SU-DHL-6 (cell line): ENCODE results near the gene PASD1.

Experiments
- H2AFZ ChIP-seq: fragments of 200-600 bp; sonication (generic); 2 replicates; pipeline ENCODE4 v1.6.1; 2014; ENCODE audit warnings: low read depth, mild to moderate bottlenecking, moderate library complexity, mixed read lengths, antibody characterized with exemption, low read length; ENCODE audit not compliant: severe bottlenecking
- H3F3A ChIP-seq: fragments of 200-600 bp; shearing (Covaris generic); 2 replicates; pipeline ENCODE4 v1.6.0; 2016; ENCODE audit warnings: antibody characterized with exemption, mild to moderate bottlenecking; ENCODE audit not compliant: insufficient read depth
- H3K27ac ChIP-seq: fragments of 200-600 bp; sonication (generic); 2 replicates; pipeline ENCODE4 v1.5.1; 2016; ENCODE audit warnings: low read depth, mild to moderate bottlenecking, low read length, moderate library complexity, mixed read lengths
- H3K27me3 ChIP-seq: fragments of 200-600 bp; sonication (generic), shearing (Covaris generic); 2 replicates; pipeline ENCODE4 v1.6.0; 2014; ENCODE audit warnings: mild to moderate bottlenecking, low read length
- H3K36me3 ChIP-seq: fragments of 200-600 bp; sonication (generic); 2 replicates; pipeline ENCODE4 v1.6.1; 2014; ENCODE audit warnings: mild to moderate bottlenecking, low read length, mixed read lengths
- H3K4me2 ChIP-seq: fragments of 300-600, 200-600 bp; shearing (Covaris generic), sonication (generic); 2 replicates; pipeline ENCODE4 v1.6.0; 2014; ENCODE audit warnings: low read length, low read depth, mild to moderate bottlenecking; ENCODE audit not compliant: poor library complexity, severe bottlenecking
- H3K4me3 ChIP-seq: fragments of 200-600 bp; sonication (generic); 2 replicates; pipeline ENCODE4 v1.5.1; 2014; ENCODE audit warnings: antibody characterized with exemption, low read length, mild to moderate bottlenecking, mixed read lengths; ENCODE audit not compliant: insufficient read depth, poor library complexity, severe bottlenecking
- H3K79me2 ChIP-seq: fragments of 200-600 bp; sonication (generic); 2 replicates; pipeline ENCODE4 v1.6.1; 2014; ENCODE audit warnings: mild to moderate bottlenecking, low read length, moderate library complexity; ENCODE audit not compliant: insufficient read depth
- H3K9ac ChIP-seq: fragments of 200-600 bp; sonication (generic); 2 replicates; pipeline ENCODE4 v1.7.0; 2014; ENCODE audit warnings: mild to moderate bottlenecking, low read length
- H3K9me2 ChIP-seq: fragments of 200-600 bp; sonication (generic); replicated peaks from 2 replicates; pipeline ENCODE4 v1.6.1; 2014; ENCODE audit warnings: low read length; ENCODE audit not compliant: insufficient read depth
- H3K9me3 ChIP-seq: fragments of 200-600 bp; sonication (generic); 2 replicates; pipeline ENCODE4 v1.6.1; 2014; ENCODE audit warnings: low read length, mixed read lengths; ENCODE audit not compliant: insufficient read depth
- H4K20me1 ChIP-seq: fragments of 200-600 bp; sonication (generic); 2 replicates; pipeline ENCODE4 v1.6.1; 2014; ENCODE audit warnings: low read depth, mild to moderate bottlenecking, antibody characterized with exemption, low read length, moderate library complexity, mixed read lengths
- CTCF ChIP-seq: fragments of 200-600 bp; sonication (generic); IDR thresholded peaks from one replicate; pipeline ENCODE4 v1.5.1; 2017; ENCODE audit warnings: antibody characterized with exemption, mild to moderate bottlenecking, low read length, moderate library complexity; ENCODE audit not compliant: insufficient read depth, poor library complexity, severe bottlenecking
- EZH2phosphoT487 ChIP-seq: fragments of 200-600 bp; sonication (generic), shearing (Covaris generic); conservative IDR thresholded peaks from 2 replicates; pipeline ENCODE4 v1.6.1; 2018; ENCODE audit warnings: mild to moderate bottlenecking, antibody characterized with exemption, low read length, moderate library complexity, mixed read lengths

Gene PASD1

GRCh38 chrX:151701071-151701470, 137.6 kb downstream of the PASD1 start:
- no peaks in the 10 kb centered on the region for H4K20me1 ChIP-seq
- no peaks in the 10 kb centered on the region for H3F3A ChIP-seq
- H3K36me3 ChIP-seq: no peaks in the 10 kb centered on the region
- no peaks in the 10 kb centered on the region for H3K27me3 ChIP-seq
- no peak overlapping the region for H3K27ac ChIP-seq
- no peak overlapping the region for H3K9ac ChIP-seq
- H3K4me3 ChIP-seq: no peak overlapping the region
- no peak for TF ChIP-seq EZH2phosphoT487
- TF ChIP-seq CTCF: no peak
- H3K4me2 ChIP-seq: no peak overlapping the region
- no peaks in the 10 kb centered on the region for H3K9me2 ChIP-seq
- H3K79me2 ChIP-seq: no peaks in the 10 kb centered on the region
- no peak overlapping the region for H2AFZ ChIP-seq
- H3K9me3 ChIP-seq: no peaks in the 10 kb centered on the region

- no peak for TF ChIP-seq EZH2phosphoT487
- no peak for TF ChIP-seq CTCF
Measured at GRCh38 chrX:151701531-151701930, 138.1 kb downstream of the PASD1 start.

GRCh38 chrX:151702026-151702714, 138.7 kb downstream of the PASD1 start:
- H3K4me3 ChIP-seq: no peak overlapping the region
- TF ChIP-seq EZH2phosphoT487 (no peak), CTCF (no peak)
- H3K27ac ChIP-seq: no peak overlapping the region
- no peaks in the 10 kb centered on the region for H3K9me2 ChIP-seq
- no peaks in the 10 kb centered on the region for H3K9me3 ChIP-seq
- no peak overlapping the region for H3K4me2 ChIP-seq
- H3K36me3 ChIP-seq: no peaks in the 10 kb centered on the region
- no peaks in the 10 kb centered on the region for H3K79me2 ChIP-seq
- H3F3A ChIP-seq: no peaks in the 10 kb centered on the region
- H4K20me1 ChIP-seq: no peaks in the 10 kb centered on the region
- no peak overlapping the region for H2AFZ ChIP-seq
- H3K27me3 ChIP-seq: no peaks in the 10 kb centered on the region
- H3K9ac ChIP-seq: no peak overlapping the region

More at GRCh38 chrX:151701531-151701930, 138.1 kb downstream of the PASD1 start:
- H3K79me2 ChIP-seq: no peaks in the 10 kb centered on the region
- no peaks in the 10 kb centered on the region for H3K27me3 ChIP-seq
- H3K27ac ChIP-seq: no peak overlapping the region
- no peaks in the 10 kb centered on the region for H3K9me3 ChIP-seq
- no peaks in the 10 kb centered on the region for H4K20me1 ChIP-seq
- no peak overlapping the region for H3K4me2 ChIP-seq
- no peak overlapping the region for H3K9ac ChIP-seq
- H3K4me3 ChIP-seq: no peak overlapping the region
- no peak overlapping the region for H2AFZ ChIP-seq
- no peaks in the 10 kb centered on the region for H3F3A ChIP-seq
- H3K9me2 ChIP-seq: no peaks in the 10 kb centered on the region
- H3K36me3 ChIP-seq: no peaks in the 10 kb centered on the region
